NT2/D1 (cell line): Measurements from ENCODE around the gene CCSER1.

Source experiments
- DNase-seq: peaks from one replicate; pipeline ENCODE4 v3.0.0-alpha.2; 2011; ENCODE audit warnings: low read depth, low spot score
- H3K27me3 ChIP-seq: 2 replicates; pipeline ENCODE4 v1.6.0; 2011; ENCODE audit warnings: mild to moderate bottlenecking; ENCODE audit not compliant: insufficient read length, insufficient read depth
- H3K36me3 ChIP-seq: 2 replicates; pipeline ENCODE4 v1.6.1; 2011; ENCODE audit warnings: mild to moderate bottlenecking, low read length, mixed read lengths; ENCODE audit not compliant: insufficient read depth, insufficient read length
- H3K4me1 ChIP-seq: 2 replicates; pipeline ENCODE4 v1.5.1; 2011; ENCODE audit not compliant: insufficient read depth, insufficient read length
- H3K4me3 ChIP-seq: 2 replicates; pipeline ENCODE4 v1.5.1; 2011; ENCODE audit warnings: low read depth; ENCODE audit not compliant: insufficient read length
- H3K9ac ChIP-seq: 2 replicates; pipeline ENCODE4 v1.6.0; 2011; ENCODE audit warnings: low read depth; ENCODE audit not compliant: insufficient read length
- H3K9me3 ChIP-seq: 2 replicates; pipeline ENCODE4 v1.5.1; 2011; ENCODE audit warnings: mild to moderate bottlenecking, low read length; ENCODE audit not compliant: insufficient read depth
- SUZ12 ChIP-seq: IDR thresholded peaks from 2 replicates; pipeline ENCODE4 v1.6.1; 2011; ENCODE audit not compliant: insufficient read length, insufficient read depth; ENCODE audit errors: extremely low read depth
- YY1 ChIP-seq: IDR thresholded peaks from 2 replicates; pipeline ENCODE4 v1.6.1; 2011; ENCODE audit not compliant: insufficient read length, insufficient read depth
- ZNF274 ChIP-seq: IDR thresholded peaks from 2 replicates; pipeline ENCODE4 v1.6.1; 2011; ENCODE audit warnings: mild to moderate bottlenecking, low read depth, low read length

Gene CCSER1

DNA sequence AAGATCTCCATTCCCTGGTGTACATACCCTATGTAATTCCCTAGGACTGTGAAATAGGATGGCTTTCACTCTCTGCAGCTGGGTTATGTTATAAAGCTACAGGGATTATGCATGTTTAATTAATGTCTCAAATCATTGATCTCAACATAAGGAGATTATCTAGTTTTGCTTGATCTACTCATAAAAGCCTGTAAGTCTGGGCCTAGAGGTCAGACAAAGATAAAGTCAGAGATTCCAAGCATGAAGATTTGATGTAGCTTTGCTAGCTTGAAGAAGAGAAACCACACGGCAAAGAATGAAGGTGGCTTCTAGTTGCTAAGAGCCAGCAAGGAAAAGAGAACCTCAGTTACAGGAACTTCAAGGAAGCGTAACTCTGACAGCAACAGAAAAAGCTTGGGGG is 456.9 kb downstream of the CCSER1 start:
- Histone ChIP-seq H3K4me3 (no peak overlapping the region), H3K4me1 (no peaks in the 10 kb centered on the region), H3K9ac (no peak overlapping the region), H3K9me3 (no peaks in the 10 kb centered on the region), H3K27me3 (no peaks in the 10 kb centered on the region), H3K36me3 (no peaks in the 10 kb centered on the region)
- DNase-seq, result no peak
- TF ChIP-seq ZNF274 (no peak), SUZ12 (no peak), YY1 (no peak)

GRCh38 chr4:90585961-90586360 is 458.8 kb downstream of the CCSER1 start:
- H3K36me3 ChIP-seq, result no peaks in the 10 kb centered on the region
- no peak for TF ChIP-seq YY1
- no peak for TF ChIP-seq SUZ12
- no peak for TF ChIP-seq ZNF274
- DNase-seq, result no peak
- no peaks in the 10 kb centered on the region for H3K4me1 ChIP-seq
- no peaks in the 10 kb centered on the region for H3K27me3 ChIP-seq
- no peak overlapping the region for H3K4me3 ChIP-seq
- H3K9me3 ChIP-seq, result no peaks in the 10 kb centered on the region
- H3K9ac ChIP-seq, result no peak overlapping the region

- no peaks in the 10 kb centered on the region for H3K9me3 ChIP-seq
- no peaks in the 10 kb centered on the region for H3K27me3 ChIP-seq
- H3K36me3 ChIP-seq, result no peaks in the 10 kb centered on the region
- no peak overlapping the region for H3K4me3 ChIP-seq
- H3K4me1 ChIP-seq, result no peaks in the 10 kb centered on the region
- no peak for DNase-seq
- TF ChIP-seq ZNF274, result no peak
- no peak overlapping the region for H3K9ac ChIP-seq
Measured at GRCh38 chr4:90586799-90587198, 459.6 kb downstream of the CCSER1 start.

DNA sequence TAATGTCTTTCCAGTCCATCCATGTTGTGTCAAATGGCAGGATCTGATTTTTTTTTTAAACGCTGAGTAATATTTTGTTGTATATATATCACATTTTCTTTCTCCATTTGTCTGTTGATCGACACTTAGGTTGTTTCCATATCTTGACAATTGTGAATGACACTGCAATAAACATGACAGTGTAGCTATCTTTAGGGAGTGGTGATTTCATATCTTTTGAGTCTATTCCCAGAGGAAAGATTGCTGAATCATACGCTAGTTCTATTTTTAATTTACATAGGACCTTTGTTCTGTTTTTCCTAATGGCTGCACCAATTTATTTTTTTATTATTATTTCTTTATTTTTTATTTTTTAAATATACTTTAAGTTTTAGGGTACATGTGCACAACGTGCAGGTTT is 470.7 kb downstream of the CCSER1 start:
- no peak for DNase-seq
- TF ChIP-seq ZNF274 (no peak), YY1 (no peak), SUZ12 (no peak)
- Histone ChIP-seq H3K9me3 (no peaks in the 10 kb centered on the region), H3K9ac (no peak overlapping the region), H3K36me3 (no peaks in the 10 kb centered on the region), H3K4me3 (no peak overlapping the region), H3K27me3 (no peaks in the 10 kb centered on the region), H3K4me1 (no peaks in the 10 kb centered on the region)

- TF ChIP-seq YY1 (no peak), SUZ12 (no peak), ZNF274 (no peak)
- Histone ChIP-seq H3K4me1 (no peaks in the 10 kb centered on the region), H3K36me3 (no peaks in the 10 kb centered on the region), H3K27me3 (no peaks in the 10 kb centered on the region), H3K9me3 (no peaks in the 10 kb centered on the region), H3K4me3 (no peak overlapping the region), H3K9ac (no peak overlapping the region)
- no peak for DNase-seq
Measured at GRCh38 chr4:90598741-90599140, 471.5 kb downstream of the CCSER1 start.

GRCh38 chr4:90602726-90603125 is 475.5 kb downstream of the CCSER1 start:
- H3K36me3 ChIP-seq, result no peaks in the 10 kb centered on the region
- no peaks in the 10 kb centered on the region for H3K4me1 ChIP-seq
- no peaks in the 10 kb centered on the region for H3K9me3 ChIP-seq
- no peak for DNase-seq
- no peak overlapping the region for H3K9ac ChIP-seq
- no peak overlapping the region for H3K4me3 ChIP-seq
- H3K27me3 ChIP-seq, result no peaks in the 10 kb centered on the region
- TF ChIP-seq ZNF274, result no peak

DNA sequence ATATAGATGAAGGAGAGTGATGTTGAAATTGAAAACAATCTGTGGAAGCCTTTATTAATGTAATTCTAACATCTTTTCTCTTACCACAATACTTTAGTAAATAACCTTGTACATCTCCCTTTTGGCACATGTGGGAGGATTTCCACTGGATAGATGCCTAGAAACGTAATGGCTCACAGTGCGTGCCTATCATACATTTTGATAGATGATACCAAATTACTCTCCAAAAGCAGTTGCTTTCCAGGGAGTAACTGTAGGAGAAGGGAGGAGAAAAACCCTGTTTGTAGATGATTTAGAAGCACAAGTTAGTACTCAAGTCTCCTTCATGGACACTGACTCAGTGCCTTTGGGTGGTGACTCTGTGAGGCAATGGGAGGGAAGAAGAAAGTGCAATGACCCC is 476.3 kb downstream of the CCSER1 start:
- H3K27me3 ChIP-seq, result no peaks in the 10 kb centered on the region
- no peaks in the 10 kb centered on the region for H3K4me1 ChIP-seq
- H3K9me3 ChIP-seq, result no peaks in the 10 kb centered on the region
- TF ChIP-seq ZNF274 (no peak), SUZ12 (no peak), YY1 (no peak)
- H3K36me3 ChIP-seq, result no peaks in the 10 kb centered on the region
- no peak overlapping the region for H3K9ac ChIP-seq
- no peak overlapping the region for H3K4me3 ChIP-seq
- no peak for DNase-seq

DNA sequence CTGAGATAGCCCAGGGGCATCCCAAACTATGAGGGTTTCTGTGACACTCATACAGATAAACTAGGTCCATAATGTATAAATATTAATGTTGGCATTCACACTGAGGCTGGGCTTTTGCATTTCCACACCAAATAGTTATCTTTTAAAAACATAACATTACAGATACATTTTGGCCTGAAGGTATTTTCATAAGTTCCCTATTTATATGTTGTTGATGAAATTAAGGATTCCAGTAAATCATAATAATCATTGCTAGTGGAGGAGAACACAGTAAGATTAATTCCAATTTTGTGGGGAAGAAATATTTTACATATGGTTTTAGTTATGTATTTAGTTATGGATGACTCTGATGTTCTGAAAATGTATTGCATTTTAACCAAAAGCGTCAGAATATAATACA is 479.6 kb downstream of the CCSER1 start:
- no peaks in the 10 kb centered on the region for H3K9me3 ChIP-seq
- no peak overlapping the region for H3K9ac ChIP-seq
- TF ChIP-seq ZNF274 (no peak), SUZ12 (no peak), YY1 (no peak)
- no peaks in the 10 kb centered on the region for H3K27me3 ChIP-seq
- H3K36me3 ChIP-seq, result no peaks in the 10 kb centered on the region
- H3K4me3 ChIP-seq, result no peak overlapping the region
- no peaks in the 10 kb centered on the region for H3K4me1 ChIP-seq
- DNase-seq, result no peak
